ENCODE measurements around the gene RALA.

The RALA gene

GRCh38 chr7:39605087-39605486, 18.3 kb upstream of the RALA start:
- no peak for TF ChIP-seq CTCF (IDR thresholded peaks at IDR 0.05; ENCODE audit: borderline replicate concordance, insufficient read depth, low read depth, low read length)
- no peak overlapping the region for H3K4me3 ChIP-seq (ENCODE audit: low read depth, low read length)

GRCh38 chr7:39606352-39606751, 17.0 kb upstream of the RALA start:
- H3K4me3 ChIP-seq (ENCODE audit: low read depth, low read length) = no peak overlapping the region
- TF ChIP-seq CTCF (IDR thresholded peaks at IDR 0.05; ENCODE audit: borderline replicate concordance, insufficient read depth, low read depth, low read length) = no peak

GRCh38 chr7:39606941-39607340, 16.4 kb upstream of the RALA start:
- no peak for TF ChIP-seq CTCF (IDR thresholded peaks at IDR 0.05; ENCODE audit: borderline replicate concordance, insufficient read depth, low read depth, low read length)
- H3K4me3 ChIP-seq (ENCODE audit: low read depth, low read length) = no peak overlapping the region

GRCh38 chr7:39607865-39608264, 15.5 kb upstream of the RALA start:
- TF ChIP-seq CTCF (IDR thresholded peaks at IDR 0.05; ENCODE audit: borderline replicate concordance, insufficient read depth, low read depth, low read length) = no peak
- no peak overlapping the region for H3K4me3 ChIP-seq (ENCODE audit: low read depth, low read length)

GRCh38 chr7:39608278-39608677, 15.1 kb upstream of the RALA start:
- no peak for TF ChIP-seq CTCF (IDR thresholded peaks at IDR 0.05; ENCODE audit: borderline replicate concordance, insufficient read depth, low read depth, low read length)
- no peak overlapping the region for H3K4me3 ChIP-seq (ENCODE audit: low read depth, low read length)

- no peak for TF ChIP-seq CTCF (IDR thresholded peaks at IDR 0.05; ENCODE audit: borderline replicate concordance, insufficient read depth, low read depth, low read length)
- H3K4me3 ChIP-seq (ENCODE audit: low read depth, low read length) = peak overlapping the region; percentile 26
These were observed 14.0 kb upstream of the RALA start for GRCh38 chr7:39609113-39609934.

- peak overlapping the region; percentile 26 for H3K4me3 ChIP-seq (ENCODE audit: low read depth, low read length)
- no peak for TF ChIP-seq CTCF (IDR thresholded peaks at IDR 0.05; ENCODE audit: borderline replicate concordance, insufficient read depth, low read depth, low read length)
These were observed 13.5 kb upstream of the RALA start for GRCh38 chr7:39609935-39610263.

All from GM12875 (cell line).